Central memory CD4-positive, alpha-beta T cell (primary cell): ENCODE measurements around the gene UBXN6.

Experiments used
- DNase-seq: peaks from one replicate; pipeline ENCODE4 v3.0.0; 2022

Gene UBXN6

DNA sequence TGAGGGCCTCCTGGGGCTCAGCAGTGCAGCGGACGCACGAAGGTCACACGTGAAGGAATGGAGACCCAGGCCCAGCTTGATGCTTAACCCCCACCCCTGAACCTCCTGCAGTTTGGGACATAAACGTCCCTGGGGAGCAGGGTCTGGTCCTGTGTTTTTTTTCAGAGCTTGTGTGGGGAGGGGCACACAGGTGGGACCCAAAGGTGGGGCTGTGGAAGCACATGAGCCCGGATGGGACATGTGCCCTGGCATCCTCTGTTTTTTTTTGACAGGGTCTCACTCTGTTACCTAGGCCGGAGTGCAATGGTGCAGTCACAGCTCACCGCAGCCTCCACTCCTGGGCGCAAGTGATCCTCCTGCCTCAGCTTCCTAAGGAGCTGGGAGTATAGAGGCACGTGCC is 20.5 kb downstream of the UBXN6 start:
- DNase-seq: no peak

DNA sequence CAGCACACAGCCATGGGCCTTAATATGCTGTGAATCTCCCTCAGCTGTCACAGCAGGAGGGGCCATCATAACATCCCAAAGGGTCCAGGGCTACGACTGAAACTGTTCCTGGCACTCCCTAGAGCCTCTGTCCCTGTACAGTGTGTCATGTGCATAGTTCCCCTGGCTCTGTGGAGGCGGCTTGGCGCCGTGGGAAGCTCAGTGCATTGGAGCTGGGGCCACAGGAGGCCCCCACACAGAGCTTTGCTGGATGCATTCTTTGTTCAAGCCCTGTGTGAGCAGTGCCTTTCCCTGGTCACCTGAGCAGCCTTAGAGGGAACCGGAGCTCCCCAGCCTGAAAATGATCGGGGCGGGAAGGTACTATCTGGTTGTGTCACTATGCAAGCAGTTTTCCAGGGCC is 21.4 kb downstream of the UBXN6 start:
- DNase-seq: no peak

DNA sequence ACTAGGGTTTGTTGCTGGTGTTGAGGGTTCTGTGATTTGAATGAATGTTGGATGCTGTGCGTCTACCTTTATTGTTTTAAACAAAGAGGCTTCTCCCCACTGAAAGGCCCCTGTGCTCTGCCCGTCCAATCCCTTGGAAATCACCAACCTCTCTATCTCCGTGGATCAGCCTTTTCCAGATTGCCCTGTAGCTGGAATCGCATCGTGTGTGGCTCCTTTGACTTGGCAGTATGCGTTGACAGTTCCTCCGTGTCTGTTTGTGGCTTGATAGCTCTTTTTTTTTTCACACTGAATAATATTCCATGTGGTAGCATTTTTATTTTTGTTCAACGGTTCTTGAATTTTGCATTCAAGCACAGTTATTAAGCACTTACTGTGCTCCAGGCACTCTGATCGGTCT is 23.2 kb downstream of the UBXN6 start:
- DNase-seq: no peak

DNA sequence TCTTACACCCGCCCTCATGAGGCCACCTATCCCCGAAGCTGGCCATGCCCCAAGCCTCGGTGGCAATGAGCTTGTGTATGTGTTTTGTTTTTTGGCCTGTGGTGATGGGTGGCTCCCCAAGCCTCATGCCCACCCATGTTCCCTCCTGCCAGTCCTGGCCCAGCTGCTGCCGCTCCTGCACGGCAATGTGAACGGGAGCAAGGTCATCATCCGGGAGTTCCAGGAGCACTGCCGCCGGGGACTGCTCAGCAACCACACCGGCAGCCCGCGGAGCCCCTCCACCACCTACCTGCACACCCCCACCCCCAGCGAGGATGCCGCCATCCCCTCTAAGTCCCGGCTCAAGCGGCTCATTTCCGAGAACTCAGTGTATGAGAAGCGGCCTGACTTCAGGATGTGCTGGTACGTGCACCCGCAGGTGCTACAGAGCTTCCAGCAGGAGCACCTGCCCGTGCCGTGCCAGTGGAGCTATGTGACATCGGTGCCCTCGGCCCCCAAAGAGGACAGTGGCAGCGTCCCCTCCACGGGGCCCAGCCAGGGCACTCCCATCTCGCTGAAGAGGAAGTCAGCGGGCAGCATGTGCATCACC is 24.6 kb downstream of the UBXN6 start:
- no peak for DNase-seq

DNA sequence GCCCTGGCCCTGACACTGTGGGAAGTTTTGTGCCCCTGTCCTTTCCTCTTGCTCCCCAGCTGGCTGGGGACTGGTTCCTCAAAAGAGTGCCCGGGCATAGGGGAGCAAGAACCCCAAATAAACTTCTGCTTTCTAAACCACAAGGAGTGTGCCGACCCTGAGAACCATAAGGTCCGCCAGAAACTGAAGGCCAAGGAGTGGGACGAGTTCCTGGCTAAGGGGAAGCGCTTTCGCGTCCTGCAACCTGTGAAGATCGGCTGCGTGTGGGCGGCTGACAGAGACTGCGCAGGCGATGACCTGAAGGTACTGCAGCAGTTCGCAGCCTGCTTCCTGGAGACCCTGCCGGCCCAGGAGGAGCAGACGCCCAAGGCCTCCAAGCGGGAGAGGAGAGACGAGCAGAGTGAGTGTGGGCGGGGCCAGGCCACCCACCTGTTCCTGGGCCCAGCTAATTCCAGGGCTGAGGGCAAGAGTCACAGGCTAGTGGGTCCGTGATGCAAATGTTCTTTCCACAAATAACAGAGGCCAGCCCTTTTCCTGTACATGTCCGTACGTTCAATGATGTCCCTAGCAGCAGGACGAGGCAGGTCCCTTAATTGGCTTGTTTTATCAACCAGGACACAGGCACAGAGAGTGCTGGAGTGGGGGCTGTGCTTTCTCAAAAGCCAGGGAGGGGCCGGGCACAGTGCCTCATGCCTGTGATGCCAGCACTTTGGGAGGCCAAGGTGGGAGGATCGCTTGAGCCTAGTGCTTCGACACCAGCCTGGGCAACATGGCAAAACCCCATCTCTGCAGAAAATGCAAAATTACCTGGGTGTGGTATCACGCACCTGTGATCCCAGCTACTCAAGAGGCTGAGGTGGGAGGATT is 25.6 kb downstream of the UBXN6 start:
- DNase-seq: no peak

DNA sequence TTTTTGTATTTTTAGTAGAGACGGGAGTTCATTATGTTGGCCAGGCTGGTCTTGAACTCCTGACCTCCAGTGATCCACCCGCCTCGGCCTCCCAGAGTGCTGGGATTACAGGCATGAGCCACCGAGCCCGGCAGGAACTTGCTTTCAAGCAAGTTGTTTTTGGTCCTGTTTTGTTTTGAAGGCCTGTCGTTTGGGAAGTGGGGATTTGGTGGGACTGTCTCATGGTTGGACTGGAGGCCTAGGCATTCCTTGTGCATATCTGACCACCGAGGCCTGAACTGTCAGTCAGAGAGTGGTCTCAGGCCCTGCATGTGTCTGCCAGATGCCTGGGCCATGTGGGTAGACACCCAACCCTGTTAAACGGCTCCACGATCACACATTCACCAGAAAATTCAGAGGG is 26.3 kb downstream of the UBXN6 start:
- no peak for DNase-seq

DNA sequence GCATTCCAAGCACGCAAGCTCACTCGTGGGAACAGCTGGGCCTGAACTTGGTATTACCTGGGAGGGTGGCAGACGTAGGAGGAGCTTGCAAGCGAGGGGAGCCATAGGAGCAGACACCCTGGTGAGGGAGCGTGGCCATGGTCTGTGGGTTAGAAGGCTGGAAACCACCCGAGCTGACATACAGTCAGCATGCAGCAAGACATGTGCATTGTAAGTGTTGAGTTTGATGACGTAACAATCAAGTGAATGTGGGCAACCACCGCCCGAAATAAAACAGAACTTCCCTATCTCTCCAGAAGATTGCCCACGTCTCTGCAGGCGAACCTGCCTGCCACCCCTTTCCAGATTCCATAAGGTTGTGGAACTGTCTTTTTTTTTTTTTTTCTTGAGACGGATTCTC is 26.8 kb downstream of the UBXN6 start:
- no peak for DNase-seq

DNA sequence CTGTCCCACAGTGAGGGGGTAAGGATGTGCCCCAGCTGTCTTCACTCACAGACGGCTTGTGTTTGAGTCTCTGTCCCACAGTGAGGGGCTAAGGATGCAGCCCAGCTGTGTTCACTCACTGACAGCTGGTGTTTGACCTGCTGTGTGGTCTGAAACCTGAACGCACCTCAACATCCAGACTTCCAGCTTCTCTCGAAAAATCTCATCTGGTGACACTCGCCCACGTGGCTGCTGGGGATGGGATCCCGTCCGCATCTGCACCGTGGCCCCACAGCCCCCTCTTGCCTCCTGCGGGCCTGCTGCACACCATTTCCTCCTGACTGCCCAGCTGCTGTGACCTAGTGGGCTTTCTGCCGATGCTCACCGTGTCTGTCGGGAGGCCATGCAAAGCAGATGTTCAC is 27.8 kb downstream of the UBXN6 start:
- no peak for DNase-seq

DNA sequence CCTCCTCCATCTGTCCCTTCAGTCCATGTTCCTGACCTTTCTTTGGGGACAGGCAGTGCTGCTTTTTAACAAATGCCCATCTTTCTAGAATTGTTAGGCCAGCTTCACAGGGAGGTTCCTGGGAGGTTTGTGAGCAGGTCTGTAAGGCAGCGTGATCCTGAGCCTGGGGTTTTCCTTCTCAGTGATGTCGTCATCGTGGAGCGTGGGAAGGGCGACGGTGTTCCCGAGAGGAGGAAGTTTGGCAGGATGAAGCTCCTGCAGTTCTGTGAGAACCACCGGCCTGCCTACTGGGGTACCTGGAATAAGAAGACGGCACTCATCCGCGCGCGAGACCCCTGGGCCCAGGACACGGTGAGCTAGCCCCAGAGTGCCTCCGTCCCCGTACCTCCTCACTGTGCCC is 28.3 kb downstream of the UBXN6 start:
- DNase-seq: no peak

DNA sequence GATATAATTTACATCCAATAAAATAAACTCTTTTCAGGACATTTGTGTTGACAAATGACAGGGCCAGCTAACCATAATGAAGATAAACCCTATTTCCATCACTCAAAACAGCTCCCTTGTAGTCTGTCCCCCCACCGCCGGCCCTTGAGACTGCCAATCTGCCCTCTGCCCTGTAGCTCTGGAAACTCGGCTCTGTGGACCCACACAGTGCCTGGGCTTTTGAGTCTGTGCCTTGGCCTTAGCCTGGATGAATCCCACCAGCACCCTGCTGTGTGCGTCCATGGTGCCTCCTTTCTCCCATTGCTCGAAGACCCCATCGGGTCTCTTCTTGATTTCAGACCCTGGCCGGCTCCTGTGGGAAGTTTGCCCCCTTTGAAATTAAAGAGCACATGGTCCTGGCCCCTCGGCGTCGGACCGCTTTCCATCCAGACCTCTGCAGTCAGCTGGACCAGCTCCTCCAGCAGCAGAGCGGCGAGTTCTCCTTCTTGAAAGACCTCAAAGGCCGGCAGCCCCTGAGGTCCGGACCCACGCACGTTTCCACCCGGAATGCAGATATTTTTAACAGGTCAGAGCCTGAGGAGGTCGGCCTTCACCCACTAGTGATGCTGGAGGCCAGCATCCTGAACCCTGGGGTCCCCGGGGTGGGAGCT is 29.1 kb downstream of the UBXN6 start:
- DNase-seq: no peak

DNA sequence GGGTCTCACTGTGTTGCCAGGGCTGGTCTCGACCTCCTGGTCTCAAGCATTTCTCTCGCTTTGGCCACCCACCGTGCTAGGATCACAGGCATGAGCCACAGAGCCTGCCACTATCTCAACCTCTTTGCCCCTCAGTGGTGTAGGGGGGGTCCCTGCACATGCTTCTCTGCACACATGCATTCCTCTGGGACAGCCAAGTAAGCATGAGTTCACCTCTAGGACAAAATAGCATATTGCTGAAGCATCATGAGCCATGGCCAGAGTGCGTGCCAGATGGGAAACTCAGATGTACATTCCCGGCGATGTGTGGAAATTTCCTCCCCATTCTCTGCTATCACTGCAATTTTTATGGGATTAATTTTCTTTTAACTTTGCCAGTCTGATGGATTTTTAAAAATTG is 32.1 kb downstream of the UBXN6 start:
- no peak for DNase-seq

DNA sequence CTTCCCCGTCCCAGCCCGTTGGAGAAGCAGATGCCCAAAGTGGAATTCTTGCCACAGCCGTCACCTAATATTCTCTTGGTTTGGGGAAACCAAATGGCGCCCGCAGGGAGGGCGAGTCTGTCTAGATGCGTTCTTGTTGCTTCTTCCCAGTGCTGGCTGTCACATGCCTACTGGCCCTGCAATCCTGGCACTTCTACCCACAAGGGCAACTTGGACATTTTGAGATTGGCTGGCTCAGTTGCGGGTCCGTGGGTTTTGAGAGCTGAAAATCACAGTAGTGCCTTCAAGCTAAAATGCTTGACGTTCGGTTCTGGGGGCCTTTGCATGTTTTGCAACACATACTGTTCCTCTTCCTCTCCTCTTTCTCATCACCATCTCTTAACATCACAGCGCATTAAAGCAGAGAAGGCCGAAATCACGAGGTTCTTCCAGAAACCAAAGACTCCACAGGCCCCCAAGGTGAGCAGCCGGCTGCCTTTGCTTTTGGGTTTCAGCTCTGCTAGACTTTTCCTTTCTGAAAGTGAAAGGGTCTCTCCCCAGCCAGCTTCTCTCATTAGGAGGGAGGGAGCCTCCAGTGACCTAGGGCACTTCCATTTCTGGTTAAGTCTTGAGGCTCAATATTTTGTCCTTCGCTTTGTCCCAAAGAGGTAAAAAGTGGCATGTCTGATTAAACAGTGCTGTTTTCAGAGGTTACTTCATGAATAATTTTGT is 34.0 kb downstream of the UBXN6 start:
- DNase-seq: no peak

DNA sequence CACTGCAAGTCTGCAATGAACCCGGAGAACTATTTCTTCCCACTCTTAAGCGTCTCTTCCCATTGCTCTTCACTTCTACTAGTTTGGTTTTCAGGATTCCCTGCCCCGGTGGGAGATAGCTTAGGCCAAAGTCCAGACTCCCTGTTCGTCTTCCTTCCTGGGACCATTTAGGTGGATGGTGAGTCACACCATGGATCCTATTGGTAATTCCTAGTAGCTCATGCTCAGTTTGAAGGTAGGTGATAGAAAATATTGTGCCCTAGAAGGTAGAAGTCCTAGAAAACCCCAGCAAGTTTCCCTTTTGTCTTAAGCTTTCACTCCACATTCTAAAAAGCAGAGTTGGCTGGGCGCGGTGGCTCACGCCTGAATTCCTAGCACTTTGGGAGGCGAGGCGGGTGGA is 41.3 kb downstream of the UBXN6 start:
- no peak for DNase-seq

DNA sequence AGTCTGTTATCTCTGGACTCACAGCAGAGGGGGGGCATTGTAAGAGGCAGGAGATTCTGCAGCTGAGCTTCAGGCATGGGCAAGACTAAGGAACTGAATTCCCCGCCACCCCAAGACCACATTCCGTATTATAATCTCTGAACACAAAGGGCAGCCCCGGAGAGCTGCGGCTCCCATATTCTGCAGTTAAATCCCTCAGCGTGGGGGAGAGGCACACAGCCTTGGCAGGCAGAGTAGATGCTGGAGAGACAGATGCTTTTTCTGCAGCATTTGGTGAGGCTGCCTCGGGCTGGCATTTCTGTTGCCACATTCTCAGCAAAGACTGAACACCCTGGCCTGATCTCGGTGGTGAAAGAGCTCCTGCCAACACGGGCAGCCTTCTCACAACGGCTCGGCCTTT is 42.2 kb downstream of the UBXN6 start:
- no peak for DNase-seq

DNA sequence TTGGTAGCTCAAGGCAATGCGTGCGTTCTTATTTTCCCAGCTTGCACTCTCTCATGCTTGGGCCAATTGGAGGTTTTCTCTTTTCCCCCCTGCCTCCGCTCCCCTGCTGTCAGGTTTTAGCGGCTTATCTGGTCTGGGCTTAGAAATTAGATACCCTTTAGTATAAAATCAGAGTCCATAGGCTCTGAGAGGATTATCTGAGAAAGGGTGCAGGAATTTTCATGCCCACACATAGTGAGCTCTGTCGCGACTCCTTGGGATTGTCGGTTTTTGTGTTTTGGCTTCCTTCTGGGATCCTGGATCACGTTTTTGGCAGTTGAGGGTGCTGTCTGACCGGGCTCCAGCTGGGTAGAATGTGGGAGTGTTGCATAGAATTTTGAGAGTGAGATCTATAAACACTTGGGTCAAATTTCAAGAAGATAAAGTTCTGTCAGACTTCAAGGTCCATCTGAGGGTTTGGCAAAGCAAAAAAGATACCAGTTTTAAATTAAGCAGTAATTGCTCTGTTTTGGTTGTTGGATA is 42.7 kb downstream of the UBXN6 start:
- no peak for DNase-seq

DNA sequence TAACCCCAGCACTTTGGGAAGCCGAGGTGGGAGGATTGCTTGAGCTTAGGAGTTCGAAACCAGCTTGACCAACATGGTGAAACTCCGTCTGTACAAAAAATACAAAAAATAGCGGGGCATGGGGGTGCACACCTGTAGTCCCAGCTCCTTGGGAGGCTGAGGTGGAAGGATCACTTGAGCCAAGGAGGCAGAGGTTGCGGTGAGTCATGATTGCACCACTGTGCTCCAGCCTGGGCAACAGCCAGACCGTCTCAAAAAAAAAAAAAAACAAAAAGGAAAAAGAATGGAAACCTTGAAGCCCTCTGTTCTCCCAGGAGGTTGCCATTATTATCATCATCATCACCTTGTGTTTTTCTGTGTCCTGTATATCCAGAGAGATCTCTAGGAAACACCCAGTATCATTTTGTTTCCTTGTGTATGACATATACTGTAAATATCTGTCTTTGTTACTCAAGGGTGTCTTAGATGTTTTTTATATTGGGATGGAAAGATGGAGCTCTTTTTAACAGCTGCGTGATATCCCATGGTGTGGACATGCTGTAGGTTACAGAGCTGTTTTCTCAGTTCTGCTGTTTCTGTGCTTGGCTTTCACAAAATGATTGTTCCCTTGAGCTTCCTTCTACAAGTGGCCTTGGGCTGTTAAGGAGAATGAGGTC is 43.3 kb downstream of the UBXN6 start:
- DNase-seq: no peak

DNA sequence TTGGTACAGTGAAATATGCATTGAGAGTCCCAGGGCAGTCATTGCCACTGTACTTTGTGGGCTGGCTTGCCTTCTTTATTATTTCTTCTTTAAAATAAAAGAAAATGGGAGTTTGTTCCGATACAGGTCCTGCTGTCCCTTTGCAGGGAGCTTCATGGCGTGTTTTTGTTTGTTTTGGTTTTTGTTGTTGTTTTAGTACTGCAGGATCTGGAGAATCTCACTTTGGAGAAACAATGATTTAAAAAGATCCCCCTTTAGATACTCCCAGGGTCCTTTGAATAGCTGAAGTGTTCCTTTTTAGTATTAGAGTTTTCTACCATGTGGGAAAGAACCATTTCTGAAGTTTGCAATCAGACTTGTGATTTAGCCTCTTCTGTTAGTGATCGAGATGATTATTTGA is 44.0 kb downstream of the UBXN6 start:
- DNase-seq: no peak

DNA sequence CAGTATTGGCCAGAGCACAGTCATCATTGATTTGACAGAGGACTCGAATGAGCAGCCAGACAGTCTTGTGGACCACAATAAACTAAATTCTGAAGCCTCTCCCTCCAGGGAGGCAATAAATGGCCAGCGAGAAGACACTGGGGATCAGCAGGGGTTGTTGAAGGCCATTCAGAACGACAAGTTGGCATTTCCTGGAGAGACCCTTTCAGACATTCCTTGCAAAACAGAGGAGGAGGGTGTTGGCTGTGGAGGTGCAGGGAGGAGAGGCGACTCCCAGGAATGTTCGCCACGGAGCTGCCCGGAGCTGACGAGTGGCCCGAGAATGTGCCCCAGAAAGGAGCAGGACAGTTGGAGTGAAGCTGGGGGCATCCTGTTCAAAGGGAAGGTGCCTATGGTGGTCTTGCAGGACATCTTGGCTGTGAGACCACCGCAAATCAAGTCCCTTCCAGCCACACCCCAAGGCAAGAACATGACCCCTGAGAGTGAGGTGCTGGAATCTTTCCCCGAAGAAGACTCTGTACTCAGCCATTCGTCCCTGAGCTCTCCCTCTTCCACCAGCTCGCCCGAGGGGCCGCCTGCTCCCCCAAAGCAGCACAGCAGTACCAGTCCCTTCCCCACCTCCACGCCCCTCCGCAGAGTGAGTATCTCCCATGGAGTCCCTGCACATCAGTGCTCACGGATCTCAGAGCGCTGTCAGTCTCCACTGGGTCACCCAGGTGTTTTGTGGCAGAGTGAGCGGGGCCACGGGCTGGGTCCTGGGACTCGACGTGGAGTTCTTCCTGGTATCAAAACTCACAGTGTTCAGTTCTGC is 48.3 kb downstream of the UBXN6 start:
- DNase-seq: no peak

DNA sequence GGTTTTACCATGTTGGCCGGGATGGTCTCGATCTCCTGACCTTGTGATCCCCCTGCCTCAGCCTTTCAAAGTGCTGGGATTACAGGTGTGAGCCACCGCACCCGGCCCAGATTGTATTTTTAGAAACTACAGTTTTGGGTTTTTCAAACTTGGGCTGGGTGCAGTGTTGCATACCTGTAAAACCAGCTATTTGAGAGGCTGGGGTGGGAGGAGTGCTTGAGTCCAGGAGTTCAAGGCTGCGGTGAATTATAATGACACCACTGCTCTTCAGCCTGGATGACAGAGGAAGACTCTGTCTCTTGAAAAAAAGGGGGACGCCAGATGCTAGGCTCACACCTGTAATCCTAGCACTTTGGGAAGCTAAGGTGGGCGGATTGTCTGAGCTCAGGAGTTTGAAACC is 51.0 kb downstream of the UBXN6 start:
- DNase-seq: no peak

DNA sequence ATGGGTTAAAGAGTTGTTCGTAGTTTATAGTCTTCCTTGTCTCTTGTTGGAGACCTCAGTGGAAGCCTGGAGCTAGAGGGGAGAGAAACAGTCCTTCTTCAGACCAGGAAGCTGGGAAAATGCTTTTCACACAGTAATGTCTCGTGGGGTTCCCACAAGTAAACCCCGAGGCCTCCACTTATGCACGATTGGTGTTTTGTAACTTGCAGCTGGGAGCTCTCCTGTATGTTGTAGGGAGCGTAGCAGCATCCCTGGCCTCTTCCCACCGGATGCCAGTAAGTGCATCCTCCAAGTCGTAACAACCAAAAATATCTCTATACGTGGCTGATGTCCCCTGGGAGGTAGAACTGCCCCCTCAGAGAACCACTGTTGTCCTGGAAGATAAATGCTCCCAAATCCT is 51.6 kb downstream of the UBXN6 start:
- no peak for DNase-seq

DNA sequence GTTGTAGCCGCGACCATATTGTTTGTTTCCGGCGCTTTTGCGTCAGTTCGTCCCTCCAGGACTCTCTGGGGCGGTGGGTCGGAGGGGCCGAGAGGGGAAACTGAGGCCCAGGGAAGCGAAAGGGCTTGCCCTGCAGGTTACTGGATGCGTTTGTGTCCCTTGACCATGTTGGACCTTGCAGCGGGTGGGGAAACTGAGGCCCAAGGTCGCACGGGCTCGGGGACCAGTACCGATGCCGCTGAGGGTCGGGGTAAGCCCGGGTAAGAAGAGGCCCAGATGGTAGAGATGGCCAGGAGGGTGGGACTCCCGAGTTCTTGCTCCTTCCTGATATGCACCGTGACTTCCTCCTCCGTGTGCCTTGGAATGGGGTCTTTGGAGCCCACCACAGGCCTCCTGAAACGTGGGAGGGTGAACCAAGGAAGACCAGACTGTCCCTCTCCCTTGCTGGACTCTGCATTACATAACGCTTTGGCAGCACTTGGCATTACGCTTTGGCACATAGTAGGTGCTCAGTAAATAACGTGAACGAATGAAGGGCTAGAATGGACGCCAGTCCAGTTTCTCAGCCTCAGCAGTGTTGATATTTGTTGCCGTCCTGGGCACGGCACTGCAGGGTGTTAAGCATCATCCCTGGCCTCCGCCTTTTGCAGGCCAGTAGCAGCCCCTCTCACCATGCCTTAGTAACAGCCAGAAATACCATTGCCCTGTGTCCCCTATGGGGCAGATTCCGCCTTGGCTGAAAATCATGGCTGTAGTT is 54.4 kb downstream of the UBXN6 start:
- DNase-seq: no peak
